Natural killer cell (primary cell): ENCODE data around the gene FBXO38. TPM values are rescaled to one million over a fixed set of nuclear protein-coding genes. Genes with fewer than 3 reads are reported as not detected.

Experiments
- ATAC-seq, 3 donors: fragments of 150-1000 bp in 2 of 3; fragments of 200-7000 bp in 1 of 3; cut with Tn5 transposase; 1 replicate in 1 of 3; 2 replicates in 2 of 3; pipeline ENCODE4 v1.10.0; 2021; ENCODE audit warnings: mild to moderate bottlenecking in 2 of 3, moderate library complexity in 2 of 3
- DNase-seq, 2 donors: peaks; one replicate each; pipeline versions ENCODE4 v3.0.0 to v3.0.0-alpha.2; 2013 to 2021; ENCODE audit warnings: mixed read lengths in 1 of 2
- H3K27ac ChIP-seq: one replicate; pipeline ENCODE4 v1.5.1; 2013; ENCODE audit warnings: mild to moderate bottlenecking, low read length
- H3K27me3 ChIP-seq: one replicate; pipeline ENCODE4 v1.6.1; 2013; ENCODE audit warnings: low read length; ENCODE audit not compliant: control insufficient read depth, insufficient read depth
- H3K36me3 ChIP-seq: one replicate; pipeline ENCODE4 v1.6.1; 2013; ENCODE audit warnings: low read length; ENCODE audit not compliant: control insufficient read depth, insufficient read depth
- H3K4me1 ChIP-seq: one replicate; pipeline ENCODE4 v1.6.1; 2013; ENCODE audit warnings: low read length; ENCODE audit not compliant: control insufficient read depth, insufficient read depth
- H3K4me3 ChIP-seq: one replicate; pipeline ENCODE4 v1.5.1; 2013; ENCODE audit warnings: low read length
- H3K9me3 ChIP-seq: one replicate; pipeline ENCODE4 v1.6.1; 2013; ENCODE audit warnings: low read length; ENCODE audit not compliant: control insufficient read depth, insufficient read depth
- H3K27ac Mint-ChIP-seq, 2 donors: one replicate each; pipeline ENCODE4 v1.8.0; 2022; ENCODE audit warnings: mild to moderate bottlenecking in 2 of 2, mixed read lengths in 2 of 2, moderate library complexity in 1 of 2
- H3K27me3 Mint-ChIP-seq, 2 donors: one replicate each; pipeline ENCODE4 v1.8.0; 2022; ENCODE audit warnings: low read depth in 2 of 2, mixed read lengths in 2 of 2
- H3K36me3 Mint-ChIP-seq: one replicate; pipeline ENCODE4 v1.8.0; 2022; ENCODE audit warnings: mixed read lengths
- H3K4me1 Mint-ChIP-seq, 2 donors: one replicate each; pipeline ENCODE4 v1.8.0; 2022; ENCODE audit warnings: mixed read lengths in 2 of 2
- H3K4me3 Mint-ChIP-seq: one replicate; pipeline ENCODE4 v1.8.0; 2022; ENCODE audit warnings: mild to moderate bottlenecking, moderate library complexity, mixed read lengths
- H3K9me3 Mint-ChIP-seq, 2 donors: one replicate each; pipeline ENCODE4 v1.8.0; 2022; ENCODE audit warnings: mixed read lengths in 2 of 2
- WGBS: methylation state at CpG from one replicate; pipeline ENCODE4 v1.1.7; 2013; ENCODE audit warnings: missing lambda C conversion rate; ENCODE audit not compliant: insufficient coverage; 5-methylcytosine and 5-hydroxymethylcytosine counted together
- intact Hi-C: fragments of 100-400 bp; cut with micrococcal nuclease; formaldehyde crosslinking; loops from one replicate; pipeline ENCODE4 v1.14.2; 2022
- total RNA-seq, 4 donors: library from RNA; stranded (reverse); fragments of 120-200 nt in 1 of 4; gene quantifications; one replicate each; pipeline versions ENCODE4 v1.2.3 to v1.2.4, GENCODE V29; 2013 to 2022
- TF ChIP-seq, protein P1 (sequence below): fragments of 200-600 bp; IDR thresholded peaks from one replicate; pipeline ENCODE4 v1.8.0; 2022; ENCODE audit warnings: antibody characterized with exemption

FBXO38 gene
- total RNA-seq, 3 donors from 2014 or later (not counting 1 experiment from before 2014, with no cell fraction given), result 55.2 to 76.6 (median 65.1) TPM

DNA sequence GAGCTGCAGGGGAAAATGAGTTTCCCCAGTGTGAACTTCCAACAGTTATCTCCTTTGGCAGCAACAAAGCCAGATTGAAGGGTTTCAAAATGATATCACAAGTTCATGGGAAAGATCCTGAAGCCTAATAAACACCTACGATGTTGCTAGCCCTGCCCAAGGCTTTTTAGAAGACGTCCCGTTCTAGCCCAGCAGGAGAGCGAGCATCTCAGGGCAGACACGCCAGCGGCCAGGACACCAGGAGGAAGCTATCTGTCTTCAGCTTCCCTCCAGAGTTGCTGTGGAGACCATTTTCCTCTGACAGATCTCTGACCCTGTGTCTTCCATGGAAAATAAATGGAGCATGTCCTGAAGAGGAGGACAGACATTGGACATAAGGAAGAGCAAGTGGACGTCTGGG is 98.4 kb downstream of the FBXO38 start:
- 65% methylated on average over 7 of the region's 7 CpGs for WGBS
- no peak overlapping the region for H3K4me3 Mint-ChIP-seq
- H3K27ac Mint-ChIP-seq, result no peak overlapping the region
- no peak for ATAC-seq
- intact Hi-C loops, result no loop called here
- Histone ChIP-seq H3K4me1 (peaks cover 6% of the 10 kb centered on the region), H3K9me3 (no peaks in the 10 kb centered on the region), H3K27ac (no peak overlapping the region), H3K36me3 (no peaks in the 10 kb centered on the region), H3K27me3 (no peaks in the 10 kb centered on the region), H3K4me3 (no peak overlapping the region)
- H3K27me3 Mint-ChIP-seq, result peaks cover 34 to 67% of the 10 kb centered on the region in 2 donors
- DNase-seq, result no peak
- TF ChIP-seq, protein P1, sequence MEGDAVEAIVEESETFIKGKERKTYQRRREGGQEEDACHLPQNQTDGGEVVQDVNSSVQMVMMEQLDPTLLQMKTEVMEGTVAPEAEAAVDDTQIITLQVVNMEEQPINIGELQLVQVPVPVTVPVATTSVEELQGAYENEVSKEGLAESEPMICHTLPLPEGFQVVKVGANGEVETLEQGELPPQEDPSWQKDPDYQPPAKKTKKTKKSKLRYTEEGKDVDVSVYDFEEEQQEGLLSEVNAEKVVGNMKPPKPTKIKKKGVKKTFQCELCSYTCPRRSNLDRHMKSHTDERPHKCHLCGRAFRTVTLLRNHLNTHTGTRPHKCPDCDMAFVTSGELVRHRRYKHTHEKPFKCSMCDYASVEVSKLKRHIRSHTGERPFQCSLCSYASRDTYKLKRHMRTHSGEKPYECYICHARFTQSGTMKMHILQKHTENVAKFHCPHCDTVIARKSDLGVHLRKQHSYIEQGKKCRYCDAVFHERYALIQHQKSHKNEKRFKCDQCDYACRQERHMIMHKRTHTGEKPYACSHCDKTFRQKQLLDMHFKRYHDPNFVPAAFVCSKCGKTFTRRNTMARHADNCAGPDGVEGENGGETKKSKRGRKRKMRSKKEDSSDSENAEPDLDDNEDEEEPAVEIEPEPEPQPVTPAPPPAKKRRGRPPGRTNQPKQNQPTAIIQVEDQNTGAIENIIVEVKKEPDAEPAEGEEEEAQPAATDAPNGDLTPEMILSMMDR, result no peak
- H3K9me3 Mint-ChIP-seq, result no peaks in the 10 kb centered on the region
- no peaks in the 10 kb centered on the region for H3K36me3 Mint-ChIP-seq
- H3K4me1 Mint-ChIP-seq, result peaks cover 9% of the 10 kb centered on the region in 2 donors

DNA sequence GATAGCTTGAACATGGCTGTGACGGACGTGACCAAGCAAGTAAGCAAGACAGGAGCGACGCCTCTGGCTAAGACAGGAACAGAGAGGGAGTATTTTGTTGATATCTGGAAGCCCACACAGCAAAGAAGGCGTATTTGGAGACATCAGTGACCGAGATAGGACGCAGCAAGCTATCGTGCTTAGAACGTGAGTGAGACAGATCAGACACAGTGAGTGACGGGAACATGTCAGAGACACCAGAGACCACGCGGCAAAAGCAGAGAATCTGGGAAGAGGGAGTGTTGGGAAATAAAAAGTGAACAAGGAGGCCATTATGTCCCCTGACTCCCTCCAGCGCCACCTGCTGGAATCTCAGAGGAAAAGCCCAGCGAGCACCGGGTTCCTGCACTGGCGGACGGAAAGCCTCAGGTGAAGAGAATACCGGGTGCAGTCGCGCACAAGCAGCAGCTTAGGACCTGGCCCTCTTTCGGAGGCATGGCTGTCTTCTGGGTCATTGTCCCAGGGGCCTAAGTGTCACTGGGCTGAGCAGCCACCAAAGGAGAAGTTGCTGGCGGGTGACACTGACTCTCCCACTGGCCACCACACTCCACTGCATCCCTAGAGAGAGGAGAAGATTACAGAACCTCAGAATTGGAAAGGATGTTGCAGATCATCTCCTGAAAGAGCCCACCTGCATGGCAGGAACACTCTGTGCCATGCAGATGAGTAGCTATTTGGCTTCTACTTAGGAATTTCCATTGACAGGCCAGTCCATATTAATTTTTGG is 99.1 kb downstream of the FBXO38 start:
- H3K4me3 Mint-ChIP-seq, result no peak overlapping the region

DNA sequence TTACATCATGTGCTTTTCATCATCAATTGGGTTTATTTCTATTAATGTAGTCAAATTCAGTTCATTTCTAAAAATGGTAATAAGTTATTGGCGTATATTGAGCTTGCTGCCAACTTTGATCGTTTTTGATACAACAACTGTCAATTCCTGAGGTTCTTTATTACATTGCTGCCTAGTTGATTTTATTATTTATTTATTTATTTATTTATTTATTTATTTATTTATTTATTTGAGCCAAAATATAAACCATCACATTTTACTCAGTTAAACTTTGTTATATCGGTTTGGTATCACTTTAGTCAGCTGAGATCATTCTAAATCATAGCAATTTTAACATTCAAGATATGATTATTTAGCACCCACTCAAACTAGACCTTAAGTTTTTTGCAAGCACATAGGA is 100.0 kb downstream of the FBXO38 start:
- peaks cover 32 to 65% of the 10 kb centered on the region in 2 donors for H3K27me3 Mint-ChIP-seq
- no peaks in the 10 kb centered on the region for H3K9me3 ChIP-seq
- DNase-seq, result no peak
- ATAC-seq, result no peak
- WGBS, result no CpG with 5 or more reads among the region's 3 CpGs
- intact Hi-C loops, result no loop called here
- no peak overlapping the region for H3K4me3 ChIP-seq
- H3K9me3 Mint-ChIP-seq, result no peaks in the 10 kb centered on the region
- H3K4me3 Mint-ChIP-seq, result no peak overlapping the region
- no peaks in the 10 kb centered on the region for H3K27me3 ChIP-seq
- peaks cover 9% of the 10 kb centered on the region in 2 donors for H3K4me1 Mint-ChIP-seq
- no peak overlapping the region for H3K27ac ChIP-seq
- no peaks in the 10 kb centered on the region for H3K36me3 ChIP-seq
- no peaks in the 10 kb centered on the region for H3K36me3 Mint-ChIP-seq
- TF ChIP-seq, protein P1, result no peak
- no peak overlapping the region for H3K27ac Mint-ChIP-seq
- H3K4me1 ChIP-seq, result peaks cover 6% of the 10 kb centered on the region

More for the DNA sequence above, 99.1 kb downstream of the FBXO38 start:
- Histone ChIP-seq H3K36me3 (no peaks in the 10 kb centered on the region), H3K9me3 (no peaks in the 10 kb centered on the region), H3K4me3 (no peak overlapping the region), H3K27me3 (no peaks in the 10 kb centered on the region), H3K27ac (no peak overlapping the region), H3K4me1 (peaks cover 6% of the 10 kb centered on the region)
- ATAC-seq (peak; percentile 31 to 72 (median 61)), DNase-seq (peak; percentile 25 to 74)
- intact Hi-C loops, result no loop called here
- 39% methylated on average over 22 of the region's 22 CpGs for WGBS
- H3K9me3 Mint-ChIP-seq, result no peaks in the 10 kb centered on the region
- H3K4me1 Mint-ChIP-seq, result peaks cover 9% of the 10 kb centered on the region in 2 donors
- TF ChIP-seq, protein P1, result peak; percentile 69
- peaks cover 39 to 70% of the 10 kb centered on the region in 2 donors for H3K27me3 Mint-ChIP-seq
- no peaks in the 10 kb centered on the region for H3K36me3 Mint-ChIP-seq
- H3K27ac Mint-ChIP-seq, result no peak overlapping the region

DNA sequence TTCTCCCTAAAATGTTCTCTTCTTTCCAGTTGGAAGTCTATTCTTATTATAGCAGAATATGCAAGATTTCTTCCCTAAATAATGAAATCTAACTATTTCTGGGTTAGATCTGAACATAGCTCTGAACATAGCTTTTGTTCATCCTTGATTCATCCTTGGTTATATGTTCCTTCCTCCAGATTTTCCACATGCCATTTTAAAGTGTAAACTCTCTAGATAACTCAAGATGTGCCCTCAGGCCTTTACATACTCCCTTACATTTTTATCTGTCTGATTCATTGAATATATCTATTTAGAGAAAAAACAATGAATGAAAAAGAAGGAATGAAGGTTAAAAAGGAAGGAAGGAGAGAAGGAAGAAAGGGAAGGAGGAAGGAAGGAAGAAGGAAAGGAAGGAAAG is 100.9 kb downstream of the FBXO38 start:
- TF ChIP-seq, protein P1, result no peak
- peaks cover 9% of the 10 kb centered on the region in 2 donors for H3K4me1 Mint-ChIP-seq
- intact Hi-C loops, result no loop called here
- no peaks in the 10 kb centered on the region for H3K9me3 ChIP-seq
- no peak for DNase-seq
- no peak overlapping the region for H3K27ac ChIP-seq
- peaks cover 6% of the 10 kb centered on the region for H3K4me1 ChIP-seq
- no peaks in the 10 kb centered on the region for H3K27me3 ChIP-seq
- no peaks in the 10 kb centered on the region for H3K36me3 ChIP-seq
- H3K27me3 Mint-ChIP-seq, result peaks cover 34 to 73% of the 10 kb centered on the region in 2 donors
- H3K36me3 Mint-ChIP-seq, result no peaks in the 10 kb centered on the region
- no peak overlapping the region for H3K4me3 ChIP-seq
- H3K4me3 Mint-ChIP-seq, result no peak overlapping the region
- no peak overlapping the region for H3K27ac Mint-ChIP-seq
- H3K9me3 Mint-ChIP-seq, result no peaks in the 10 kb centered on the region
- no peak for ATAC-seq
